NT2/D1 (cell line): ENCODE measurements around the gene GUCY2F.

Source experiments
- SUZ12 ChIP-seq: IDR thresholded peaks from 2 replicates; pipeline ENCODE4 v1.6.1; 2011; ENCODE audit not compliant: insufficient read length, insufficient read depth; ENCODE audit errors: extremely low read depth
- YY1 ChIP-seq: IDR thresholded peaks from 2 replicates; pipeline ENCODE4 v1.6.1; 2011; ENCODE audit not compliant: insufficient read length, insufficient read depth
- ZNF274 ChIP-seq: IDR thresholded peaks from 2 replicates; pipeline ENCODE4 v1.6.1; 2011; ENCODE audit warnings: mild to moderate bottlenecking, low read depth, low read length

DNA sequence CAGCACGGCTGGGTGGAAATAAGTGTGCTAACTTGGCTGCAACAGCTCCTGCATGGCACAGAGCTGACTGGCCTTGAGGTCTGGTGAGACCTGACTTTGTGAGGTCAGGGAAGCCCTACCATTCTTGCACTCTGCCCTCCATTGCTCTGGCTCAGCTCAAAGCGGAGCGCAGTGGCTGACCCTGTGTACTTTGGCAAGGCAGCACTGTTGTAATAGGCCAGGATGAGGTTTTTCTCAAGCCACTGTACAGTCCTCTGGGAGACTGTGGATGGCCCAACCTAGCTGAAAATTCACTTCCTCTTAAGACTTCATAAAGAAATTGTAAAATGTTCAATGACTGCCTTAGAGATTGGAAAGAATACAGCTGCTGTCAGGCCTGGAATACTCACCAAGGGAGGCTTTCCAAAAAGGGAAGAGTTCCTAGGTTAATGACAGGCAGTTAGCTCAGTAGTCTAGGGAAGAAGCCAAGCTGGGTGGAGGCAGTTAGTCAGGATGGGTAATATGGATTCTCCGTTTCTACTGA, 129.8 kb downstream of the GUCY2F start:
- TF ChIP-seq ZNF274 (no peak), YY1 (no peak), SUZ12 (no peak)
